Spleen (tissue), 11 donors: Measurements from ENCODE around the gene MTFR1L. TPM values are rescaled to one million over a fixed set of nuclear protein-coding genes. Genes with fewer than 3 reads are reported as not detected.
A peak's percentile ranks its signal among the peaks of the same experiment; 100 is the strongest.

Experiments used
- DNase-seq: peaks from one replicate; pipeline ENCODE4 v3.0.0-alpha.2; 2020
- H3K27ac ChIP-seq, 8 donors: fragments of 200-600 bp; sonication (generic) in 7 of 8; 1 replicate in 4 of 8; 2 replicates in 4 of 8; pipeline versions ENCODE4 v1.5.0 to v1.8.0; 2016 to 2021; ENCODE audit warnings: inconsistent platforms in 4 of 8, mild to moderate bottlenecking in 4 of 8, moderate library complexity in 1 of 8
- H3K27me3 ChIP-seq, 7 donors: fragments of 200-600 bp; sonication (generic) in 6 of 7; replicated peaks in 1 of 7; 1 replicate in 4 of 7; 2 replicates in 3 of 7; pipeline versions ENCODE4 v1.5.0 to v1.8.0; 2016 to 2021; ENCODE audit warnings: inconsistent platforms in 3 of 7, mild to moderate bottlenecking in 1 of 7
- H3K36me3 ChIP-seq, 6 donors: fragments of 200-600 bp; sonication (generic) in 5 of 6; 1 replicate in 4 of 6; 2 replicates in 2 of 6; pipeline versions ENCODE4 v1.5.0 to v1.8.0; 2016 to 2021; ENCODE audit warnings: inconsistent platforms in 2 of 6
- H3K4me1 ChIP-seq, 6 donors: fragments of 200-600 bp; sonication (generic) in 5 of 6; 1 replicate in 3 of 6; 2 replicates in 3 of 6; pipeline versions ENCODE4 v1.5.0 to v1.8.0; 2016 to 2021; ENCODE audit warnings: inconsistent platforms in 3 of 6
- H3K4me3 ChIP-seq, 8 donors: fragments of 200-600 bp; sonication (generic) in 7 of 8; 1 replicate in 4 of 8; 2 replicates in 4 of 8; pipeline versions ENCODE4 v1.5.0 to v1.8.0; 2016 to 2021; ENCODE audit warnings: inconsistent platforms in 4 of 8, mild to moderate bottlenecking in 4 of 8, moderate library complexity in 2 of 8
- H3K9me3 ChIP-seq, 8 donors: fragments of 200-600 bp; sonication (generic) in 7 of 8; 1 replicate in 4 of 8; 2 replicates in 4 of 8; pipeline versions ENCODE4 v1.5.0 to v1.8.0; 2016 to 2021; ENCODE audit warnings: inconsistent platforms in 4 of 8
- CTCF ChIP-seq, 11 experiments: fragments of 200-600 bp in 7 of 11; fragments of 450-650 bp in 4 of 11; sonication (generic) in 4 of 11; IDR thresholded peaks in 8 of 11; conservative IDR thresholded peaks in 3 of 11; 1 replicate in 7 of 11; 2 replicates in 4 of 11; pipeline versions ENCODE4 v1.4.0 to v1.8.0; 2016 to 2021; ENCODE audit warnings: antibody characterized with exemption in 11 of 11, inconsistent platforms in 4 of 11, mild to moderate bottlenecking in 1 of 11
- POLR2A ChIP-seq, 3 donors: fragments of 450-650 bp; IDR thresholded peaks; one replicate each; pipeline ENCODE4 v1.5.1; 2017; ENCODE audit warnings: antibody characterized with exemption in 3 of 3, mild to moderate bottlenecking in 1 of 3
- POLR2AphosphoS5 ChIP-seq, 3 donors: sonication (generic); formaldehyde crosslinking; IDR thresholded peaks; one replicate each; pipeline ENCODE4 v1.5.1; 2017; ENCODE audit warnings: antibody characterized with exemption in 3 of 3
- WGBS, 5 donors: extraction: QIAGEN DNeasy Blood & Tissue Kit in 3 of 5; methylation state at CpG; one replicate each; pipeline versions ENCODE4 v1.1.5 to v1.1.7; 2013 to 2018; 5-methylcytosine and 5-hydroxymethylcytosine counted together
- intact Hi-C: fragments of 100-400 bp; cut with DNase I; formaldehyde crosslinking; loops from one replicate; pipeline ENCODE4 v1.15.0; 2023; ENCODE audit warnings: low total_unique reads
- polyA plus RNA-seq, 3 donors: library from polyadenylated mRNA; stranded (reverse); fragments of 200-250 nt; gene quantifications; one replicate each; pipeline ENCODE4 v1.2.1, GENCODE V29; 2013
- total RNA-seq, 7 donors: library from RNA; depleted of rRNA in 3 of 7; stranded (reverse); fragments of >200 nt in 3 of 7; fragmentation: NEBNext Ultra II Directional in 4 of 7; extraction: Animal tissue kit (Norgen Biotek cat#: 25700) in 4 of 7; gene quantifications; one replicate each; pipeline versions ENCODE4 v1.1.0 to v1.2.1, GENCODE V29; 2016 to 2021
- donor health status: healthy with polysubstance abuse.
- donor health status: DM: no; HTN: no; CAD: no; lungs with moderate emphysema.
- donor health status: DM: no; HTN: no; CAD: no.
- donor health status: Bipolar disorder and iron deficiency.
- donor health status: healthy.
- donor health status: DM: no; HTN: no; CAD: no.
- donor health status: DM: yes; HTN: yes; CAD: no.

MTFR1L gene
- total and polyA plus RNA-seq, 10 donors, result 32.1 to 74.7 (median 50.3) TPM

GRCh38 chr1:25817840-25818501 is 1.8 kb upstream of the MTFR1L start:
- Histone ChIP-seq H3K9me3 (no peaks in the 10 kb centered on the region), H3K27ac (peak overlapping the region in 4 of 8 donors; percentile 9 to 95 (median 94)), H3K27me3 (no peaks in the 10 kb centered on the region), H3K4me1 (peaks cover 16 to 47% (median 34%) of the 10 kb centered on the region in 6 donors), H3K36me3 (peaks cover 0 to 42% (median 29%) of the 10 kb centered on the region in 6 donors), H3K4me3 (no peak overlapping the region)
- DNase-seq, result no peak
- intact Hi-C loops, result no loop called here
- WGBS, 5 donors, result 40 to 63% (median 57%) methylated on average over 8 of the region's 8 CpGs
- TF ChIP-seq POLR2AphosphoS5 (IDR thresholded peaks at IDR 0.05), result peak in 2 of 3 donors; percentile 48 to 51
- no peak for TF ChIP-seq POLR2A (IDR thresholded peaks at IDR 0.05)
- TF ChIP-seq CTCF (IDR thresholded peaks at IDR 0.05 in 8 of 11, conservative IDR thresholded peaks at IDR 0.05 in 3 of 11), result no peak

- Histone ChIP-seq H3K36me3 (peaks cover 0 to 42% (median 28%) of the 10 kb centered on the region in 6 donors), H3K4me1 (peaks cover 16 to 53% (median 37%) of the 10 kb centered on the region in 6 donors), H3K27ac (peak overlapping the region in 4 of 8 donors; percentile 93 to 95 (median 94)), H3K27me3 (no peaks in the 10 kb centered on the region), H3K4me3 (peak overlapping the region in 1 of 8 donors; percentile 98), H3K9me3 (no peaks in the 10 kb centered on the region)
- no peak for TF ChIP-seq POLR2A (IDR thresholded peaks at IDR 0.05)
- no peak for TF ChIP-seq CTCF (IDR thresholded peaks at IDR 0.05 in 8 of 11, conservative IDR thresholded peaks at IDR 0.05 in 3 of 11)
- no peak for TF ChIP-seq POLR2AphosphoS5 (IDR thresholded peaks at IDR 0.05)
- intact Hi-C loops, result no loop called here
- no peak for DNase-seq
- 71 to 88% (median 79%) methylated on average over 6 of the region's 6 CpGs for WGBS, 5 donors
Measured at GRCh38 chr1:25818569-25818968, 1.2 kb upstream of the MTFR1L start.

GRCh38 chr1:25820247-25821111 is 725 bp downstream of the MTFR1L start:
- Histone ChIP-seq H3K9me3 (no peaks in the 10 kb centered on the region), H3K36me3 (peaks cover 0 to 41% (median 12%) of the 10 kb centered on the region in 6 donors), H3K4me3 (peak overlapping the region; percentile 77 to 98 (median 92)), H3K27ac (peak overlapping the region; percentile 82 to 96 (median 93)), H3K4me1 (peaks cover 16 to 58% (median 39%) of the 10 kb centered on the region in 6 donors), H3K27me3 (no peaks in the 10 kb centered on the region)
- TF ChIP-seq POLR2A (IDR thresholded peaks at IDR 0.05) (no peak), POLR2AphosphoS5 (IDR thresholded peaks at IDR 0.05) (peak; percentile 69 to 82 (median 75))
- DNase-seq, result peak; percentile 93
- intact Hi-C loops, result loop anchor here (10.0 kb wide), 1 partner anchor 54 kb away; the partner anchor contains the start of gene PAQR7
- 0 to 1% (median 1%) methylated on average over 40 to 67 of the region's 67 CpGs for WGBS, 5 donors

GRCh38 chr1:25821112-25821476 is 1.3 kb downstream of the MTFR1L start:
- Histone ChIP-seq H3K4me1 (peaks cover 16 to 58% (median 39%) of the 10 kb centered on the region in 6 donors), H3K4me3 (peak overlapping the region; percentile 77 to 98 (median 92)), H3K27ac (peak overlapping the region; percentile 82 to 96 (median 93)), H3K9me3 (no peaks in the 10 kb centered on the region), H3K27me3 (no peaks in the 10 kb centered on the region), H3K36me3 (peaks cover 0 to 41% (median 8%) of the 10 kb centered on the region in 6 donors)
- TF ChIP-seq POLR2A (IDR thresholded peaks at IDR 0.05) (no peak), CTCF (IDR thresholded peaks at IDR 0.05 in 8 of 11, conservative IDR thresholded peaks at IDR 0.05 in 3 of 11) (no peak), POLR2AphosphoS5 (IDR thresholded peaks at IDR 0.05) (no peak)
- intact Hi-C loops, result loop anchor here (10.0 kb wide), 1 partner anchor 54 kb away; the partner anchor contains the start of gene PAQR7
- 22 to 33% (median 27%) methylated on average over 10 of the region's 10 CpGs for WGBS, 5 donors
- peak; percentile 73 for DNase-seq
